Heart left ventricle (tissue), 13 donors: ENCODE measurements around the gene RARRES1.

Experiments used
- POLR2A ChIP-seq, 2 donors: fragments of 450-650 bp; IDR thresholded peaks; one replicate each; pipeline ENCODE4 v1.6.1; 2017; ENCODE audit warnings: antibody characterized with exemption in 2 of 2, mild to moderate bottlenecking in 2 of 2, moderate library complexity in 2 of 2
- TF ChIP-seq, protein P1 (sequence below), 12 donors: fragments of 200-600 bp; sonication (generic) in 4 of 12; IDR thresholded peaks; one replicate each; pipeline versions ENCODE4 v1.5.0 to v1.8.0; 2018 to 2022; ENCODE audit warnings: antibody characterized with exemption in 12 of 12, mild to moderate bottlenecking in 5 of 12
- donor health status: ischemic (EF 13 %, LVEDD 7.1; RV severe dilation, severe dysfunction).
- donor health status: DM: no; HTN: yes; CAD: no.
- donor health status: DM: no; HTN: no; CAD: no.
- donor health status: ischemic (EF 25% LVEDD 6.9; RV normal size, moderate dysfunction).
- donor health status: ischemic (EF 25% LVEDD 5.7; RV mildly dilated, moderate dysfunction).
- donor health status: ischemic (EF 35%, LVEDD 5.7; RV mildly dilated, moderate dysfunction).
- donor health status: nonischemic (EF 11% LVEDD 7.7; RV severe dilation, severe dysfunction).
- donor health status: DM: yes; HTN: yes; CAD: no.
- donor health status: PGD.
- donor health status: ischemic (EF 29% LVEDD 5.4; RV normal size, mild dysfunction).
- donor health status: nonischemic (EF 23%, LVEDD 6.1; RV moderate dilation, normal function).

- TF ChIP-seq POLR2A (IDR thresholded peaks at IDR 0.05), result no peak
- TF ChIP-seq, protein P1, sequence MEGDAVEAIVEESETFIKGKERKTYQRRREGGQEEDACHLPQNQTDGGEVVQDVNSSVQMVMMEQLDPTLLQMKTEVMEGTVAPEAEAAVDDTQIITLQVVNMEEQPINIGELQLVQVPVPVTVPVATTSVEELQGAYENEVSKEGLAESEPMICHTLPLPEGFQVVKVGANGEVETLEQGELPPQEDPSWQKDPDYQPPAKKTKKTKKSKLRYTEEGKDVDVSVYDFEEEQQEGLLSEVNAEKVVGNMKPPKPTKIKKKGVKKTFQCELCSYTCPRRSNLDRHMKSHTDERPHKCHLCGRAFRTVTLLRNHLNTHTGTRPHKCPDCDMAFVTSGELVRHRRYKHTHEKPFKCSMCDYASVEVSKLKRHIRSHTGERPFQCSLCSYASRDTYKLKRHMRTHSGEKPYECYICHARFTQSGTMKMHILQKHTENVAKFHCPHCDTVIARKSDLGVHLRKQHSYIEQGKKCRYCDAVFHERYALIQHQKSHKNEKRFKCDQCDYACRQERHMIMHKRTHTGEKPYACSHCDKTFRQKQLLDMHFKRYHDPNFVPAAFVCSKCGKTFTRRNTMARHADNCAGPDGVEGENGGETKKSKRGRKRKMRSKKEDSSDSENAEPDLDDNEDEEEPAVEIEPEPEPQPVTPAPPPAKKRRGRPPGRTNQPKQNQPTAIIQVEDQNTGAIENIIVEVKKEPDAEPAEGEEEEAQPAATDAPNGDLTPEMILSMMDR (IDR thresholded peaks at IDR 0.05), result no peak
Observed at GRCh38 chr3:158685159-158685558, 47.1 kb downstream of the RARRES1 start.
